GM10248 (cell line): ENCODE results near the gene NPM3.

Experiments
- CTCF ChIA-PET: fragments of 300-600 bp; sonication (Branson Sonifier 250); formaldehyde crosslinking; extraction: SDS; loops from one replicate; lab custom pipeline; 2021; ENCODE audit warnings: antibody characterized with exemption; lab: Yijun Ruan, JAX
- POLR2A ChIA-PET: fragments of 350-650 bp; sonication (Branson Sonifier 250); formaldehyde crosslinking; extraction: SDS; loops from one replicate; lab custom pipeline; 2020; ENCODE audit warnings: antibody characterized with exemption; lab: Yijun Ruan, JAX
- DNase-seq: peaks from one replicate; pipeline ENCODE4 v3.0.0; 2012; ENCODE audit errors: extremely low spot score
- CTCF ChIP-seq: IDR thresholded peaks from 2 replicates; pipeline ENCODE4 v1.5.1; 2012; ENCODE audit warnings: mild to moderate bottlenecking, low read depth; ENCODE audit errors: extremely low read depth, missing control alignments, control extremely low read depth

The NPM3 gene

GRCh38 chr10:101780187-101780817 is 2.9 kb downstream of the NPM3 start:
- DNase-seq, result no peak
- POLR2A ChIA-PET, result no interaction called here
- CTCF ChIA-PET, result interaction anchor here (0.9 to 10.7 kb wide), 27 partner anchors 8 to 567 kb away, joined by 3 to 331 read pairs (median 8); partner anchors contain the start of genes DPCD, OGA and POLL
- no peak for TF ChIP-seq CTCF

- TF ChIP-seq CTCF, result peak; percentile 88
- POLR2A ChIA-PET, result interaction anchor here (0.7 kb wide), 1 partner anchor 177 kb away, joined by 3 read pairs; no protein-coding TSS in a partner anchor
- CTCF ChIA-PET, result interaction anchor here (1.0 to 10.7 kb wide), 23 partner anchors 7 to 566 kb away, joined by 3 to 331 read pairs (median 10); partner anchors contain the start of genes DPCD and POLL
- peak; percentile 89 for DNase-seq
These were observed 3.6 kb downstream of the NPM3 start for GRCh38 chr10:101779544-101780186.

- ChIA-PET POLR2A (interaction anchor here (0.7 kb wide), 1 partner anchor 176 kb away, joined by 3 read pairs; no protein-coding TSS in a partner anchor), CTCF (interaction anchor here (0.7 to 10.7 kb wide), 8 partner anchors 10 to 565 kb away, joined by 3 to 331 read pairs (median 3); no protein-coding TSS in a partner anchor)
- peak; percentile 54 for DNase-seq
- no peak for TF ChIP-seq CTCF
These were observed 4.3 kb downstream of the NPM3 start for GRCh38 chr10:101778781-101779543.

GRCh38 chr10:101778151-101778780 is 5.0 kb downstream of the NPM3 start:
- DNase-seq, result no peak
- no peak for TF ChIP-seq CTCF
- ChIA-PET POLR2A (no interaction called here), CTCF (interaction anchor here (0.7 to 10.7 kb wide), 7 partner anchors 9 to 564 kb away, joined by 3 to 331 read pairs (median 3); no protein-coding TSS in a partner anchor)

- TF ChIP-seq CTCF, result no peak
- POLR2A ChIA-PET, result no interaction called here
- no peak for DNase-seq
- CTCF ChIA-PET, result interaction anchor here (2.0 to 10.7 kb wide), 2 partner anchors 9 to 172 kb away, joined by 10 to 331 read pairs; no protein-coding TSS in a partner anchor
These were observed 5.6 kb downstream of the NPM3 start for GRCh38 chr10:101777619-101778145.
